Kidney (tissue), 14 donors: ENCODE results near the gene NACAD. TPM values are rescaled to one million over a fixed set of nuclear protein-coding genes. Genes with fewer than 3 reads are reported as not detected.

ENCODE experiments used
- DNase-seq, 5 donors: peaks; one replicate each; pipeline ENCODE4 v3.0.0-alpha.2; 2013 to 2020
- FAIRE-seq: peaks from 2 replicates; lab custom pipeline; 2012; peaks lifted over from hg19 to GRCh38; lab: Jason Lieb, UNC
- H3K27ac ChIP-seq, 2 donors: one replicate each; pipeline ENCODE4 v1.7.0; 2013; ENCODE audit warnings: low read depth in 2 of 2, low read length in 2 of 2, inconsistent platforms in 1 of 2
- H3K27me3 ChIP-seq: one replicate; pipeline ENCODE4 v1.7.1; 2013; ENCODE audit warnings: low read length, inconsistent platforms; ENCODE audit not compliant: control insufficient read depth, insufficient read depth
- H3K36me3 ChIP-seq, 3 donors: one replicate each; pipeline versions ENCODE4 v1.7.0 to v1.7.1; 2013; ENCODE audit warnings: low read length in 3 of 3, control low read depth in 1 of 3, inconsistent platforms in 1 of 3; ENCODE audit not compliant: insufficient read depth in 3 of 3, control insufficient read depth in 2 of 3
- H3K4me1 ChIP-seq, 3 donors: one replicate each; pipeline versions ENCODE4 v1.7.0 to v1.7.1; 2013; ENCODE audit warnings: low read length in 3 of 3, inconsistent platforms in 1 of 3, low read depth in 1 of 3; ENCODE audit not compliant: control insufficient read depth in 2 of 3, insufficient read depth in 2 of 3
- H3K4me3 ChIP-seq, 3 donors: one replicate each; pipeline versions ENCODE4 v1.7.0 to v1.8.1; 2013; ENCODE audit warnings: low read length in 3 of 3, control low read depth in 1 of 3, inconsistent platforms in 1 of 3
- H3K9ac ChIP-seq, 3 donors: one replicate each; pipeline versions ENCODE4 v1.7.0 to v1.7.1; 2013; ENCODE audit warnings: low read length in 3 of 3, control low read depth in 1 of 3, inconsistent platforms in 1 of 3
- H3K9me3 ChIP-seq, 3 donors: one replicate each; pipeline versions ENCODE4 v1.7.0 to v1.7.1; 2013; ENCODE audit warnings: low read length in 3 of 3, control low read depth in 1 of 3, inconsistent platforms in 1 of 3; ENCODE audit not compliant: control insufficient read depth in 2 of 3, insufficient read depth in 1 of 3
- intact Hi-C: fragments of 100-400 bp; cut with DNase I; formaldehyde crosslinking; loops from one replicate; pipeline ENCODE4 v1.11.1; 2022
- polyA plus RNA-seq: library from polyadenylated mRNA; stranded (reverse); fragments of 350-450 nt; fragmentation: Illumina TruSeq; extraction: RNeasy Lipid Tissue Mini Kit (QIAGEN cat#74804); gene quantifications from one replicate; pipeline ENCODE4 v1.2.3, GENCODE V29; 2014; ENCODE audit warnings: low read depth, low replicate concordance; ENCODE audit not compliant: insufficient read depth
- total RNA-seq: library from RNA; stranded (reverse); fragmentation: NEBNext Ultra II Directional; extraction: Animal tissue kit (Norgen Biotek cat#: 25700); gene quantifications from one replicate; pipeline ENCODE4 v1.2.1, GENCODE V29; 2021
- TF ChIP-seq, protein P1 (sequence below): IDR thresholded peaks from 3 replicates; pipeline ENCODE4 v1.5.1; 2012; ENCODE audit warnings: mild to moderate bottlenecking, moderate library complexity, borderline replicate concordance; ENCODE audit not compliant: insufficient read depth; ENCODE audit errors: extremely low read depth
- donor health status: control.
- donor health status: control.
- donor health status: control.
- donor health status: control.
- donor health status: control.
- donor health status: DM: yes; HTN: yes; CAD: no.
- donor health status: Normal renal cell carcinoma (clear cell type).

NACAD gene
- total and polyA plus RNA-seq, 2 donors from 2014 or later: 4.2 to 5.0 TPM

GRCh38 chr7:45075871-45076796 is 12.6 kb downstream of the NACAD start:
- DNase-seq (peak in 2 of 5 donors; percentile 30 to 64), FAIRE-seq (no peak)
- Histone ChIP-seq H3K9me3 (no peaks in the 10 kb centered on the region), H3K9ac (no peak overlapping the region), H3K27ac (no peak overlapping the region), H3K4me1 (no peaks in the 10 kb centered on the region), H3K27me3 (no peaks in the 10 kb centered on the region), H3K4me3 (no peak overlapping the region), H3K36me3 (peaks cover 0 to 26% (median 18%) of the 10 kb centered on the region in 3 donors)
- TF ChIP-seq, protein P1, sequence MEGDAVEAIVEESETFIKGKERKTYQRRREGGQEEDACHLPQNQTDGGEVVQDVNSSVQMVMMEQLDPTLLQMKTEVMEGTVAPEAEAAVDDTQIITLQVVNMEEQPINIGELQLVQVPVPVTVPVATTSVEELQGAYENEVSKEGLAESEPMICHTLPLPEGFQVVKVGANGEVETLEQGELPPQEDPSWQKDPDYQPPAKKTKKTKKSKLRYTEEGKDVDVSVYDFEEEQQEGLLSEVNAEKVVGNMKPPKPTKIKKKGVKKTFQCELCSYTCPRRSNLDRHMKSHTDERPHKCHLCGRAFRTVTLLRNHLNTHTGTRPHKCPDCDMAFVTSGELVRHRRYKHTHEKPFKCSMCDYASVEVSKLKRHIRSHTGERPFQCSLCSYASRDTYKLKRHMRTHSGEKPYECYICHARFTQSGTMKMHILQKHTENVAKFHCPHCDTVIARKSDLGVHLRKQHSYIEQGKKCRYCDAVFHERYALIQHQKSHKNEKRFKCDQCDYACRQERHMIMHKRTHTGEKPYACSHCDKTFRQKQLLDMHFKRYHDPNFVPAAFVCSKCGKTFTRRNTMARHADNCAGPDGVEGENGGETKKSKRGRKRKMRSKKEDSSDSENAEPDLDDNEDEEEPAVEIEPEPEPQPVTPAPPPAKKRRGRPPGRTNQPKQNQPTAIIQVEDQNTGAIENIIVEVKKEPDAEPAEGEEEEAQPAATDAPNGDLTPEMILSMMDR: no peak
- intact Hi-C loops: no loop called here

- no peak overlapping the region for H3K4me3 ChIP-seq
- DNase-seq (peak in 1 of 5 donors; percentile 21), FAIRE-seq (no peak)
- intact Hi-C loops: no loop called here
- H3K9ac ChIP-seq: no peak overlapping the region
- TF ChIP-seq, protein P1: no peak
- no peaks in the 10 kb centered on the region for H3K27me3 ChIP-seq
- H3K27ac ChIP-seq: no peak overlapping the region
- H3K9me3 ChIP-seq: no peaks in the 10 kb centered on the region
- peaks cover 0 to 26% (median 18%) of the 10 kb centered on the region in 3 donors for H3K36me3 ChIP-seq
- no peaks in the 10 kb centered on the region for H3K4me1 ChIP-seq
Observed at GRCh38 chr7:45075355-45075644, 13.5 kb downstream of the NACAD start.

DNA sequence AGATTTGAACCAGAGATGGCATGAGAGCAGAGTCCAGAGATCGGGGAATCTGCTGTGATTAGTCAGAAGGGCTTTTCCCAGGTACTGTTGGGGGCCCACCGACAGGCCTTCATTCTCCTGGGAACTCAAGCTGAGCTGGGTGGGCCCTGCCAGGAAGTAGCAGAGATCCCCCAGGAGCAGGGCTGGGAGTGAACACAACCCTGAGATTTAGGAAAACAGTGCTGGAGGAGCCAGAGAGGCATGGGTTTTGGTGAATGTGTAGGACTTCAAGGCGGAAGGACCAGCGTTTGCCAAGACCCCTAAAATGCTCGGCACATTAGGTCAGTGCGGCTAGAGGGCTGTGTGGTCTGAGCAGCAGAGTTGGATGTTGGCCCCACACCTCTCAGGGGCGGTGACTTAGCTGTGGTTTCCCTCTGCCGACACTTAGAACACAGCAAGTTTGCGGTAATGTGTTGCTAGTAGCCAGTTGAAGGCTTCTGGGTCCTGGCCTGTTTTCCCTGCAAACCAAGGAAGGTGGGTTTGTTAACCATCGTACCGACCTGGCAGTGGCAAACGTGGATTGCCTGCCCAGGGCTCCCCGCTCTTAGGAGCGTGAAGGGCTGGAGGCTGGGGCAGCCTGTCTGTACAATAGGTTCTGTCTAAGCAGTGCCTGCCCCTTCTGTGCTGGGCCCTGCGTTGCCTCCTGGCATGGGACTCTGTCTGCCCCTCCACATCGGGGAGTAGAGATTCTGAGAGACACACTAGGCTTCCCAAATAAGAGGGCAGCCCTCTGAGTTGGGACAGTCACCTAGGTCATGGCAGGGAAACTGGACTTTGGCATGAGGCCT is 14.0 kb downstream of the NACAD start:
- DNase-seq: peak in 1 of 5 donors; percentile 11
- FAIRE-seq: no peak
- intact Hi-C loops: no loop called here
- Histone ChIP-seq H3K27me3 (no peaks in the 10 kb centered on the region), H3K4me3 (no peak overlapping the region), H3K9me3 (no peaks in the 10 kb centered on the region), H3K4me1 (no peaks in the 10 kb centered on the region), H3K9ac (no peak overlapping the region), H3K36me3 (peaks cover 0 to 29% (median 18%) of the 10 kb centered on the region in 3 donors), H3K27ac (no peak overlapping the region)
- TF ChIP-seq, protein P1: no peak
